ENCODE results near the gene GIMAP1.

The GIMAP1 gene

DNA sequence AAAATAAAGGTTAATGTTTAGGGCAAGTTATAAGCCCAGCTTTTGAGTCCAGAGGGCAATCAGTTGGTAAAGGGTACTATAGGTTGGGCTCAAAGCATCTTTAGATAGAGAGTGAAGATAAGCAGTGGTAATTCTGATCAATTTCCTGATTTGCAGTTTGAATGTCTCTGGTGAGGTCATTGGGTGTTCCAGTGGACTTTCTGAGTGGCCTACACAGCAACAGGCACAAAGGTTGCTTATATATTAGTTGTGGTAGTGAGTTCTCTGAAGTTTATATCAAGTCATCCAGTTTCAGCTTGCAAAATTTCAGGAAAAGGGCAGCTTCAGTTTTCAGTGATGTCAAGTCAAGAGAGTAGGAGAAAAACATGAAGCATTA is 49.9 kb downstream of the GIMAP1 start:
- DNase-seq (ENCODE audit: low read depth in 1 of 2, low spot score in 1 of 2): no peak
- in situ Hi-C loops (cut with HindIII; ENCODE audit: low pct_unique_long_range_greater_than_20kb, low sequenced_read_pairs): no loop called here
- no peak for TF ChIP-seq JUND (IDR thresholded peaks at IDR 0.05; ENCODE audit: low read depth)

DNA sequence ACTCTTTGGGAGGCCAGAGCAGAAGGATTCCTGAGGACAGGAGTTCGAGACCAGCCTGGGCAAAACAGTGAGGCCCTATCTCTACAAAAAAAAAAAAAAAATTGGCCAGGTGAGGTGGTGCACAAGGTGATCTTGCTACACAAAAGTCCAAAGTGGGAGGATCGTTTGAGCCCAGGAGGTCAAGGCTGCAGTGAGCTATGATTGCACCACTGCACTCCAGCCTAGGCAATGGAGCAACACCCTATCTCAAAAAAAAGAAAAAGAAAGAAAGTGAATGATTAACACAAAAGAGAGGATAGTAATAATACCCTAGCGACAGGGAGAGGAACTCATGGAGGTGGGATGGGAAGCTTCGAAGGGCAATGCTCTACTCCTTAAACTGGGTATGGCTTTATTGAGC is 53.4 kb downstream of the GIMAP1 start:
- no peak for TF ChIP-seq JUND (IDR thresholded peaks at IDR 0.05; ENCODE audit: low read depth)
- in situ Hi-C loops (cut with HindIII; ENCODE audit: low pct_unique_long_range_greater_than_20kb, low sequenced_read_pairs): no loop called here
- DNase-seq (ENCODE audit: low read depth in 1 of 2, low spot score in 1 of 2): no peak

Data from T47D (cell line).